Heart right ventricle (tissue), 16 donors: ENCODE measurements around the gene FEN1. TPM values are rescaled to one million over a fixed set of nuclear protein-coding genes. Genes with fewer than 3 reads are reported as not detected.

Source experiments
- ATAC-seq, 8 donors: fragments of 200-7000 bp; cut with Tn5 transposase; one replicate each; pipeline ENCODE4 v1.9.1; 2020; ENCODE audit warnings: mild to moderate bottlenecking in 8 of 8, moderate library complexity in 8 of 8, moderate number of reproducible peaks in 1 of 8
- DNase-seq, 2 donors: peaks; one replicate each; pipeline ENCODE4 v3.0.0-alpha.2; 2020
- H3K27ac ChIP-seq, 10 donors: fragments of 200-600 bp; sonication (generic) in 2 of 10; one replicate each; pipeline versions ENCODE4 v1.5.0 to v1.8.0; 2020 to 2022; ENCODE audit warnings: mild to moderate bottlenecking in 3 of 10
- H3K27me3 ChIP-seq, 7 donors: fragments of 200-600 bp; one replicate each; pipeline ENCODE4 v1.8.0; 2021 to 2022; ENCODE audit warnings: mild to moderate bottlenecking in 2 of 7
- H3K36me3 ChIP-seq, 9 donors: fragments of 200-600 bp; sonication (generic) in 1 of 9; one replicate each; pipeline versions ENCODE4 v1.5.0 to v1.8.0; 2020 to 2022; ENCODE audit warnings: mild to moderate bottlenecking in 2 of 9
- H3K4me1 ChIP-seq, 9 donors: fragments of 200-600 bp; sonication (generic) in 1 of 9; one replicate each; pipeline versions ENCODE4 v1.5.0 to v1.8.0; 2020 to 2022; ENCODE audit warnings: mild to moderate bottlenecking in 4 of 9
- H3K4me3 ChIP-seq, 10 donors: fragments of 200-600 bp; sonication (generic) in 2 of 10; one replicate each; pipeline versions ENCODE4 v1.5.0 to v1.8.0; 2020 to 2022; ENCODE audit warnings: mild to moderate bottlenecking in 7 of 10, moderate library complexity in 2 of 10
- H3K9me3 ChIP-seq, 11 donors: fragments of 200-600 bp in 10 of 11; sonication (generic) in 2 of 11; one replicate each; pipeline versions ENCODE4 v1.5.0 to v1.8.0; 2013 to 2022; ENCODE audit warnings: mild to moderate bottlenecking in 2 of 11, control low read depth in 1 of 11, moderate library complexity in 1 of 11
- WGBS, 2 donors: extraction: QIAGEN DNeasy Blood & Tissue Kit; methylation state at CpG; one replicate each; pipeline ENCODE4 v1.1.7; 2013; ENCODE audit warnings: inconsistent platforms in 1 of 2; 5-methylcytosine and 5-hydroxymethylcytosine counted together
- intact Hi-C, 10 donors: fragments of 100-400 bp; cut with DNase I; formaldehyde crosslinking; loops; one replicate each; pipeline versions ENCODE4 v1.11.1 to v1.14.2; 2022
- polyA plus RNA-seq, 2 donors: library from polyadenylated mRNA; stranded (reverse); fragments of 200-250 nt; gene quantifications; one replicate each; pipeline ENCODE4 v1.2.3, GENCODE V29; 2013
- total RNA-seq, 10 donors: library from RNA; stranded (reverse); fragmentation: NEBNext Ultra II Directional in 3 of 10; extraction: Animal tissue kit (Norgen Biotek cat#: 25700) in 3 of 10; gene quantifications; one replicate each; pipeline versions ENCODE4 v1.2.1 to v1.2.4, GENCODE V29; 2021 to 2023
- TF ChIP-seq, protein P1 (sequence below), 9 donors: fragments of 200-600 bp; sonication (generic) in 2 of 9; IDR thresholded peaks; one replicate each; pipeline versions ENCODE4 v1.5.0 to v1.8.0; 2021 to 2022; ENCODE audit warnings: antibody characterized with exemption in 9 of 9, mild to moderate bottlenecking in 5 of 9, moderate library complexity in 1 of 9
- donor health status: Arrhythmogenic right ventricular cardiomyopathy.
- donor health status: ischemic (EF 13 %, LVEDD 7.1; RV severe dilation, severe dysfunction).
- donor health status: healthy with polysubstance abuse.
- donor health status: DM: no; HTN: yes; CAD: no.
- donor health status: DM: no; HTN: no; CAD: no.
- donor health status: ischemic (EF 25% LVEDD 6.9; RV normal size, moderate dysfunction).
- donor health status: ischemic (EF 25% LVEDD 5.7; RV mildly dilated, moderate dysfunction).
- donor health status: healthy.
- donor health status: DM: yes; HTN: yes; CAD: no.
- donor health status: Ischemic cardiomyopathy.
- donor health status: ischemic (EF 35%, LVEDD 5.7; RV mildly dilated, moderate dysfunction).
- donor health status: nonischemic (EF 11% LVEDD 7.7; RV severe dilation, severe dysfunction).
- donor health status: DM: yes; HTN: yes; CAD: no.
- donor health status: PGD.
- donor health status: ischemic (EF 29% LVEDD 5.4; RV normal size, mild dysfunction).
- donor health status: nonischemic (EF 23%, LVEDD 6.1; RV moderate dilation, normal function).

The FEN1 gene
- total and polyA plus RNA-seq, 12 donors = 2.1 to 8.8 (median 6.2) TPM

DNA sequence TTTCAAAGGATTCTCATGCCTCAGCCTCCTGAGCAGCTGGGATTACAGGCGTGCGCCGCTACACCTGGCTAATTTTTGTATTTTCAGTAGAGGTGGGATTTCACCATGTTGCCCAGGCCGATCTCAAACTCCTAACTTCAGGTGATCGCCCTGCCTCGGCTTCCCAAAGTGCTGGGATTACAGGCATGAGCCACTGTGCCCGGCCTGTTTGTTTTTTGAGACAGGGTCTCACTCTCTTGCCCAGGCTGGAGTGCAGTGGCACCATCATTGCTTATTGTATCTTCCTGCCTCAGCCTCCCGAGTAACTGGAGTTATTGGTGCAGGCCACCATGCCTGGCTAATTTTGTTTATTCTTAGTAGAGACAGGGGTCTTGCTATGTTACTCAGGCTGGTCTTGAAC is 43.5 kb downstream of the FEN1 start:
- Histone ChIP-seq H3K36me3 (peaks cover 0 to 36% (median 9%) of the 10 kb centered on the region in 9 donors), H3K4me1 (peaks cover 5 to 47% (median 34%) of the 10 kb centered on the region in 9 donors), H3K4me3 (no peak overlapping the region), H3K27me3 (no peaks in the 10 kb centered on the region), H3K9me3 (no peaks in the 10 kb centered on the region), H3K27ac (peak overlapping the region in 4 of 10 donors; percentile 71 to 86 (median 77))
- TF ChIP-seq, protein P1, sequence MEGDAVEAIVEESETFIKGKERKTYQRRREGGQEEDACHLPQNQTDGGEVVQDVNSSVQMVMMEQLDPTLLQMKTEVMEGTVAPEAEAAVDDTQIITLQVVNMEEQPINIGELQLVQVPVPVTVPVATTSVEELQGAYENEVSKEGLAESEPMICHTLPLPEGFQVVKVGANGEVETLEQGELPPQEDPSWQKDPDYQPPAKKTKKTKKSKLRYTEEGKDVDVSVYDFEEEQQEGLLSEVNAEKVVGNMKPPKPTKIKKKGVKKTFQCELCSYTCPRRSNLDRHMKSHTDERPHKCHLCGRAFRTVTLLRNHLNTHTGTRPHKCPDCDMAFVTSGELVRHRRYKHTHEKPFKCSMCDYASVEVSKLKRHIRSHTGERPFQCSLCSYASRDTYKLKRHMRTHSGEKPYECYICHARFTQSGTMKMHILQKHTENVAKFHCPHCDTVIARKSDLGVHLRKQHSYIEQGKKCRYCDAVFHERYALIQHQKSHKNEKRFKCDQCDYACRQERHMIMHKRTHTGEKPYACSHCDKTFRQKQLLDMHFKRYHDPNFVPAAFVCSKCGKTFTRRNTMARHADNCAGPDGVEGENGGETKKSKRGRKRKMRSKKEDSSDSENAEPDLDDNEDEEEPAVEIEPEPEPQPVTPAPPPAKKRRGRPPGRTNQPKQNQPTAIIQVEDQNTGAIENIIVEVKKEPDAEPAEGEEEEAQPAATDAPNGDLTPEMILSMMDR (IDR thresholded peaks at IDR 0.05) = no peak
- DNase-seq = no peak
- intact Hi-C loops = no loop called here
- no peak for ATAC-seq
- 96 to 98% methylated on average over 8 of the region's 8 CpGs for WGBS, 2 donors

DNA sequence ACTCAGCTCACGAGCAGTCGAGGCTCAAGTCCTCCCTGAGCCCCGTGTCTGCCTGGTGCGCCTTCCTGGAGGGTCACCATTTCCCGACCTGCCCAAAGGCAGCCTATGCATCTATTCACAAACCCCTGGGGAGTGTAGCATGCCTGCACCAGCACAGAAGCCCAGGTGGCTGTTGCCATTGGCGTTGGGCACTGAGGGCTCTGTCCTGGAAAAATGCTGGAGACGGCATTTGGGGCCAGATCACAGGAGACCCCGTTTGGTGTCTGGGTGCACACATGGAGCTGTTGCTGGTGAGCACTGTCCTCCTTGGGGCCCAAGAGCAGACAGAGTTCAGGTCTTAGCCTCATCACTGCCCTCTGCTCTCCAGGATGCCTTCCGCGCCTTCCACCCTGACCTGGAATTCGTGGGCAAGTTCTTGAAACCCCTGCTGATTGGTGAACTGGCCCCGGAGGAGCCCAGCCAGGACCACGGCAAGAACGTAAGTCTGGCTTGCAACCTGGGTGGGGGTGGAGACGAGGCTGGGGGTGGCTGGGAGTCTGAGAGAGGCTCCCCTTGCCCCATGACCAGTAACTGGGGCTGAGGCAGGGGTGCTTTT is 44.8 kb downstream of the FEN1 start:
- 92 to 95% methylated on average over 15 of the region's 15 CpGs for WGBS, 2 donors
- Histone ChIP-seq H3K36me3 (peaks cover 0 to 49% (median 9%) of the 10 kb centered on the region in 9 donors), H3K4me1 (peaks cover 3 to 49% (median 30%) of the 10 kb centered on the region in 9 donors), H3K27me3 (no peaks in the 10 kb centered on the region), H3K9me3 (no peaks in the 10 kb centered on the region), H3K4me3 (no peak overlapping the region), H3K27ac (no peak overlapping the region)
- intact Hi-C loops = no loop called here
- DNase-seq (no peak), ATAC-seq (no peak)
- TF ChIP-seq, protein P1 (IDR thresholded peaks at IDR 0.05) = no peak

DNA sequence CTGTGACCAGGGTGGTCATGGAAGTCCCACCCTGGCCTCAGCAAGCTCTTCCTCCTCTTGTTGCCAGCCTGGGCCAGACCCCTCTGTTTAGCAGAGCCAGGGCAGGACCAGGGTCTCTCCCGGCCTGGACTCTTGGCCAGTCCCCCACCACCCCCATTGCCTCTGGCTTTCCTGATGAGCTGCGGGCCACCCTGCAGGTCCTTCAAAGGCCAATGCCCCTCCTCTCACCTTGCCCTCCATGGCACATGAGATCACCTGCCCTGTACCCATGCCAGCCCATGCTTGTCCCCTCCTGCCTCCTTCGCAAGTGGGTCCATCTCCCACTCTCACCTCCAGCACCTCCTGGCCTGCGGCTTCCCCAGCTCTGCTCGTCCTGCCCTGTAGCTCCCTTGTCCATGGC is 45.8 kb downstream of the FEN1 start:
- H3K4me3 ChIP-seq = no peak overlapping the region
- ATAC-seq = no peak
- peaks cover 2 to 41% (median 26%) of the 10 kb centered on the region in 9 donors for H3K4me1 ChIP-seq
- H3K36me3 ChIP-seq = peaks cover 0 to 59% (median 9%) of the 10 kb centered on the region in 9 donors
- DNase-seq = no peak
- 90 to 95% methylated on average over 5 of the region's 5 CpGs for WGBS, 2 donors
- no peak overlapping the region for H3K27ac ChIP-seq
- intact Hi-C loops = no loop called here
- TF ChIP-seq, protein P1 (IDR thresholded peaks at IDR 0.05) = no peak
- no peaks in the 10 kb centered on the region for H3K9me3 ChIP-seq
- no peaks in the 10 kb centered on the region for H3K27me3 ChIP-seq

DNA sequence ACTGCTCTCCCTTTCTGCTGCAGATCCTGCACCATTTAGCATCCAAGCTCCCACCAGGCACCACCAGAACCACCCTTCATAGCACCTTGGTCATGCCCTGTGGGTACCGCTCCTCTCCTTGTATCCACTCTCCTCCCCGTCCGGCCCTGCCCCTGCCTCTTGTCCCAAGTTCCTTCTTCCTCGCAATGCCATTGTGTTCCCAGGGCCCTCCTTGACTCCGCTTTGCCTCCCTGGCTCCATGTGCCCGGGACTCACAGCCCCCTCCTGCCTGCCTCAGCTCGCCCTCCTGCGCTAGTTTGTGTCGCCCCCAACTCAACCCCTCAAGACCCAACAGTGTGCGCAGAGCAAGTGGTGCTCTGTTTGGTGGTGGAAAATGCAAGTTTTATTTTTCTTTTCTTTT is 46.2 kb downstream of the FEN1 start:
- peaks cover 2 to 37% (median 25%) of the 10 kb centered on the region in 9 donors for H3K4me1 ChIP-seq
- intact Hi-C loops = no loop called here
- TF ChIP-seq, protein P1 (IDR thresholded peaks at IDR 0.05) = no peak
- no peak for DNase-seq
- no peaks in the 10 kb centered on the region for H3K27me3 ChIP-seq
- no peak overlapping the region for H3K27ac ChIP-seq
- no peaks in the 10 kb centered on the region for H3K9me3 ChIP-seq
- H3K36me3 ChIP-seq = peaks cover 0 to 63% (median 12%) of the 10 kb centered on the region in 9 donors
- no peak overlapping the region for H3K4me3 ChIP-seq
- ATAC-seq = no peak
- WGBS, 2 donors = 88 to 93% methylated on average over 10 of the region's 10 CpGs
